GM23248 (cell line): ENCODE data around the gene GPR173.

ENCODE experiments used
- EZH2 ChIP-seq: fragments of 200-600 bp; sonication (generic); IDR thresholded peaks from 2 replicates; pipeline ENCODE4 v1.6.1; 2018; ENCODE audit warnings: antibody characterized with exemption, mild to moderate bottlenecking; ENCODE audit not compliant: insufficient read depth, poor library complexity, severe bottlenecking
- EZH2phosphoT487 ChIP-seq: fragments of 200-600 bp; sonication (generic); IDR thresholded peaks from 2 replicates; pipeline ENCODE4 v1.6.1; 2018; ENCODE audit warnings: antibody characterized with exemption, moderate library complexity, mild to moderate bottlenecking, low read depth; ENCODE audit not compliant: insufficient read depth

- TF ChIP-seq EZH2 (no peak), EZH2phosphoT487 (no peak)
These were observed 39.6 kb upstream of the GPR173 start for GRCh38 chrX:53009032-53009431.
